Gastrocnemius medialis (tissue), 4 donors: Measurements from ENCODE around the gene FBXO2. TPM values are rescaled to one million over a fixed set of nuclear protein-coding genes. Genes with fewer than 3 reads are reported as not detected.
"Not testable (repeated sequence)": the region's sequence is repeated elsewhere in the genome, so short reads cannot be mapped to it uniquely, and the experiment has no call there.

ENCODE experiments used
- ATAC-seq, 2 donors: fragments of 150-250 bp; one replicate each; pipeline ENCODE4 v1.9.1; 2016
- DNase-seq, 2 donors: peaks; one replicate each; pipeline ENCODE4 v3.0.0-alpha.2; 2019
- H3K27ac ChIP-seq, 4 donors: fragments of 200-600 bp; sonication (generic); 1 replicate in 1 of 4; 2 replicates in 3 of 4; pipeline ENCODE4 v1.5.1; 2016 to 2018; ENCODE audit warnings: mild to moderate bottlenecking in 2 of 4, moderate library complexity in 1 of 4
- H3K27me3 ChIP-seq, 3 donors: fragments of 200-600 bp; sonication (generic) in 2 of 3; 1 replicate in 1 of 3; 2 replicates in 2 of 3; pipeline versions ENCODE4 v1.5.1 to v1.6.0; 2016 to 2019; ENCODE audit warnings: mild to moderate bottlenecking in 1 of 3, moderate library complexity in 1 of 3
- H3K36me3 ChIP-seq, 2 donors: fragments of 200-600 bp; sonication (generic) in 1 of 2; one replicate each; pipeline ENCODE4 v1.5.1; 2017 to 2018
- H3K4me1 ChIP-seq, 2 donors: fragments of 200-600 bp; sonication (generic) in 1 of 2; one replicate each; pipeline ENCODE4 v1.5.1; 2016 to 2017; ENCODE audit warnings: mild to moderate bottlenecking in 2 of 2
- H3K4me3 ChIP-seq, 4 donors: fragments of 200-600 bp; sonication (generic) in 3 of 4; 1 replicate in 1 of 4; 2 replicates in 3 of 4; pipeline ENCODE4 v1.5.1; 2016 to 2019; ENCODE audit warnings: mild to moderate bottlenecking in 2 of 4
- H3K9me3 ChIP-seq, 3 donors: fragments of 200-600 bp; sonication (generic) in 2 of 3; 1 replicate in 1 of 3; 2 replicates in 2 of 3; pipeline ENCODE4 v1.5.1; 2016 to 2019
- POLR2A ChIP-seq, 2 donors: fragments of 450-650 bp; IDR thresholded peaks; one replicate each; pipeline ENCODE4 v1.6.1; 2017; ENCODE audit warnings: antibody characterized with exemption in 2 of 2, mild to moderate bottlenecking in 2 of 2, moderate library complexity in 2 of 2
- in situ Hi-C, 4 donors: fragments of 200-750 bp; cut with MboI; loops; one replicate each; pipeline versions ENCODE4 v1.15.0 to v1.8.0; 2017; ENCODE audit warnings: low sequenced_read_pairs in 4 of 4
- intact Hi-C: fragments of 100-400 bp; cut with DNase I; formaldehyde crosslinking; loops from one replicate; pipeline ENCODE4 v1.15.1; 2023; ENCODE audit warnings: low total_unique reads
- total RNA-seq, 4 donors: library from RNA; depleted of rRNA; stranded (reverse); fragments of >200 nt; gene quantifications; one replicate each; pipeline versions ENCODE4 v1.1.0 to v1.2.3, GENCODE V29; 2016
- TF ChIP-seq, protein P1 (sequence below), 5 experiments: fragments of 450-650 bp in 3 of 5; fragments of 200-600 bp in 2 of 5; sonication (generic) in 2 of 5; IDR thresholded peaks in 4 of 5; conservative IDR thresholded peaks in 1 of 5; 1 replicate in 4 of 5; 2 replicates in 1 of 5; pipeline ENCODE4 v1.5.1; 2016 to 2019; ENCODE audit warnings: antibody characterized with exemption in 5 of 5, mild to moderate bottlenecking in 3 of 5, moderate library complexity in 3 of 5

The FBXO2 gene
- total RNA-seq, 4 donors from 2014 or later = 2.0 to 20.8 (median 4.8) TPM

DNA sequence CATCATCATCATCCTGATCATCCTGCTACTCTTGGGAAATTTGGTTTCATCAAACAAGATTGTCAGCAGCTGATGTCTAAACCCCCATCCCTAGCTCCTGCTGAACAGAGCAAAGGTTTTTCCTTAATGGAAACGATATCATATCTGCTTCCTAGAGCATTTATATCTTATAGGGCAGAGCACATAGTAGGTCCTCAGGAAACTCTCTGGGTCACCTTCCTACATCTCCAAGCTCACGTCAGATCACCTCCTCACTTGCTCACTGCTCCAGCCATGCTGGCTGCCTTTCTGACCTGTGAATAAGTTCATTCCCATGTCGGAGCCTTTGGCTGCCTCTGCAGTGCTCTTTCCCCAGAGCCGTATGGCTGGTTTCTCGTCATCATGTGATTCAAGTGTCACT, 10.4 kb downstream of the FBXO2 start:
- TF ChIP-seq POLR2A (IDR thresholded peaks at IDR 0.05) = no peak
- TF ChIP-seq, protein P1, sequence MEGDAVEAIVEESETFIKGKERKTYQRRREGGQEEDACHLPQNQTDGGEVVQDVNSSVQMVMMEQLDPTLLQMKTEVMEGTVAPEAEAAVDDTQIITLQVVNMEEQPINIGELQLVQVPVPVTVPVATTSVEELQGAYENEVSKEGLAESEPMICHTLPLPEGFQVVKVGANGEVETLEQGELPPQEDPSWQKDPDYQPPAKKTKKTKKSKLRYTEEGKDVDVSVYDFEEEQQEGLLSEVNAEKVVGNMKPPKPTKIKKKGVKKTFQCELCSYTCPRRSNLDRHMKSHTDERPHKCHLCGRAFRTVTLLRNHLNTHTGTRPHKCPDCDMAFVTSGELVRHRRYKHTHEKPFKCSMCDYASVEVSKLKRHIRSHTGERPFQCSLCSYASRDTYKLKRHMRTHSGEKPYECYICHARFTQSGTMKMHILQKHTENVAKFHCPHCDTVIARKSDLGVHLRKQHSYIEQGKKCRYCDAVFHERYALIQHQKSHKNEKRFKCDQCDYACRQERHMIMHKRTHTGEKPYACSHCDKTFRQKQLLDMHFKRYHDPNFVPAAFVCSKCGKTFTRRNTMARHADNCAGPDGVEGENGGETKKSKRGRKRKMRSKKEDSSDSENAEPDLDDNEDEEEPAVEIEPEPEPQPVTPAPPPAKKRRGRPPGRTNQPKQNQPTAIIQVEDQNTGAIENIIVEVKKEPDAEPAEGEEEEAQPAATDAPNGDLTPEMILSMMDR (IDR thresholded peaks at IDR 0.05 in 4 of 5, conservative IDR thresholded peaks at IDR 0.05 in 1 of 5) = no peak
- no peak for DNase-seq
- H3K4me1 ChIP-seq = peaks cover 7 to 10% of the 10 kb centered on the region in 2 donors
- no peak overlapping the region for H3K4me3 ChIP-seq
- H3K9me3 ChIP-seq = no peaks in the 10 kb centered on the region
- H3K27ac ChIP-seq = no peak overlapping the region
- no peak for ATAC-seq
- in situ Hi-C loops = loop anchor here (5.0 to 25.0 kb wide), 7 partner anchors 306 to 609 kb away; partner anchors contain the start of gene MASP2 (in 1 of the 4)
- no peaks in the 10 kb centered on the region for H3K36me3 ChIP-seq
- H3K27me3 ChIP-seq = peaks cover 0 to 7% (median 3%) of the 10 kb centered on the region in 3 donors
- intact Hi-C loops = loop anchor here (2.0 to 5.0 kb wide), 3 partner anchors 165 to 403 kb away; partner anchors contain the start of gene DISP3

DNA sequence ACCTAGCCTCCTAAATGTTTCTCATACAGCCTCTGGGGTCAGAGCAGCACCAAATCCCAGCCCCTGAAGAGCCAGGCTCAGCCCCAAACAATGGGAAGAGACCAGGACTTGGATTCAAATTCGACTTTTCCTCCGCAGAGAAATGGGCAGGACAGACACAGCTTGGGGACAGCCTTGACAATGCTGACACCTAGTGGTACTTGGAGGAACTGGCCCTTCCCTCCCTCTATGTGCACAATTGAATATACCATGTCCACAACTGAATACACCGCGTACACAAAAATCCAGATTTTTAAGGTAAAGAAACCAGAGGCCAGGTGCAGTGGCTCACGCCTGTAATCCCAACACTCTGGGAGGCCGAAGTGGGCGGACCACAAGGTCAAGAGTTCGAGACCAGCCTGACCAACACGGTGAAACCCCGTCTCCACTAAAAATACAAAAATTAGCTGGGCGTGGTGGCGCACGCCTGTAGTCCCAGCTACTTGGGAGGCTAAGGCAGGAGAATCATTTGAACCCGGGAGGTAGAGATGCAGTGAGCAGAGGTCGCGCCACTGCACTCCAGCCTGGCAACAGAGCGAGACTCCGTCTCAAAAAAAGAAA, 11.7 kb downstream of the FBXO2 start:
- H3K36me3 ChIP-seq, H3K27me3 ChIP-seq, H3K27ac ChIP-seq, H3K4me1 ChIP-seq, H3K9me3 ChIP-seq, H3K4me3 ChIP-seq: not testable (repeated sequence)
- intact Hi-C loops = loop anchor here (1.0 to 5.0 kb wide), 4 partner anchors 164 to 605 kb away; partner anchors contain the start of gene DISP3
- in situ Hi-C loops = loop anchor here (5.0 to 25.0 kb wide), 7 partner anchors 305 to 608 kb away; partner anchors contain the start of gene MASP2 (in 1 of the 4)
- ATAC-seq (peak; percentile 83 to 86), DNase-seq (peak; percentile 23 to 53)
- TF ChIP-seq, protein P1 (IDR thresholded peaks at IDR 0.05 in 4 of 5, conservative IDR thresholded peaks at IDR 0.05 in 1 of 5) = peak; percentile 90 to 97 (median 94)

DNA sequence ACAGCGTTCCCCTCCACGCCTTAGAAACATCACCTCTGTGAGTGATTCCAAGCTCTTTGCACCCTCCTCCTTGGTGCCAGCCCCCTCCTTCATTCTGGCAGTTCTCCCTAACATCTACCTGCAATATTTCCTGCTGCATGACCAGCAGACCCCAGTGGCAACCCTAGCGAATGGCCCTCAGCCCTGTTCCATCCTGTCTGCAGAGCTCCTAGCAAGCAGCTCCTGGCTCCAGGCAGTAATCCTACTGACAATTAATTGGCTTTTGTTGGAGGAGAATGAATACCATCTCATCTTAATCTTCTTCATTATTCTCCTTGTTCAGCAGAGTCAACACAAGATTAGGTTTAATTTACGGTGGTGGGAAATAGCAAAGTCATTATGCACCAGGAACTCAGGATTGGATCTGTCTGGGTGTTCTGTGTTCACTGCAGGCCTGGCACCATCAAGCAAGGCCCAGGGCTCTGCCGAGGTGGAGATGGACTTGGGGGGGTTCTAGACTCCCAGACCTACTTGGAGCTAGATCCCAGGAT, 12.4 kb downstream of the FBXO2 start:
- H3K27ac ChIP-seq = no peak overlapping the region
- H3K4me1 ChIP-seq = no peaks in the 10 kb centered on the region
- intact Hi-C loops (loop anchor here (1.0 to 5.0 kb wide), 4 partner anchors 163 to 605 kb away; partner anchors contain the start of gene DISP3), in situ Hi-C loops (loop anchor here (5.0 to 25.0 kb wide), 7 partner anchors 305 to 607 kb away; partner anchors contain the start of gene MASP2 (in 1 of the 4))
- H3K36me3 ChIP-seq = no peaks in the 10 kb centered on the region
- H3K27me3 ChIP-seq = no peaks in the 10 kb centered on the region
- ATAC-seq (no peak), DNase-seq (no peak)
- H3K9me3 ChIP-seq = no peaks in the 10 kb centered on the region
- no peak overlapping the region for H3K4me3 ChIP-seq
- no peak for TF ChIP-seq POLR2A (IDR thresholded peaks at IDR 0.05)
- TF ChIP-seq, protein P1 (IDR thresholded peaks at IDR 0.05 in 4 of 5, conservative IDR thresholded peaks at IDR 0.05 in 1 of 5) = no peak

DNA sequence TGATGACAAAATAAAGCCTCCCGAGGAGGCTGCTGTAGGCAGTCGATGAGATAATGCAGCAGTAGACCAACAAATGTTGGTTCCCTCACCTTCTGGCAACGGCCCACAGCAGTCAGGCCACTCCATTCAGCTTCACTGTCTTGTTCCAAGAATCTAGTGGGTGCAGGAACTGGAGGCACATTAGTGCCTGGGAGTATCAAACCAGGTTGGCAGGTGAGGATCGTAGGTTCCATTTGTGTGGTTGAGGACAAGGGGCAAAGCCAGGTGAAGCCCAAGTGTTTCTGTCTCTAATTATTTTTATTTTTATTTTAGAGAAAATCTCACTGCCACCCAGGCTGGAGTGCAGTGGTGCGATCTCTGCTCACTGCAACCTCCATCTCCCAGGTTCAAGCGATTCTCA, 13.3 kb downstream of the FBXO2 start:
- ATAC-seq (no peak), DNase-seq (no peak)
- H3K4me1 ChIP-seq = no peaks in the 10 kb centered on the region
- intact Hi-C loops = loop anchor here (5.0 kb wide), 1 partner anchor 304 kb away; no protein-coding TSS in a partner anchor
- no peak overlapping the region for H3K4me3 ChIP-seq
- H3K27me3 ChIP-seq = peaks cover 0 to 4% (median 0%) of the 10 kb centered on the region in 3 donors
- no peak for TF ChIP-seq POLR2A (IDR thresholded peaks at IDR 0.05)
- TF ChIP-seq, protein P1 (IDR thresholded peaks at IDR 0.05 in 4 of 5, conservative IDR thresholded peaks at IDR 0.05 in 1 of 5) = no peak
- no peak overlapping the region for H3K27ac ChIP-seq
- no peaks in the 10 kb centered on the region for H3K9me3 ChIP-seq
- in situ Hi-C loops = loop anchor here (5.0 to 25.0 kb wide), 7 partner anchors 304 to 606 kb away; partner anchors contain the start of gene MASP2 (in 1 of the 4)
- H3K36me3 ChIP-seq = no peaks in the 10 kb centered on the region
